GM18858 (cell line): ENCODE measurements around the gene UVSSA.
"Not testable (repeated sequence)": the region's sequence is repeated elsewhere in the genome, so short reads cannot be mapped to it uniquely, and the experiment has no call there.

ENCODE experiments used
- ATAC-seq: cut with Tn5 transposase; IDR thresholded peaks from one replicate; pipeline ENCODE4 v1.9.1; 2021; ENCODE audit not compliant: unreplicated experiment

UVSSA gene

DNA sequence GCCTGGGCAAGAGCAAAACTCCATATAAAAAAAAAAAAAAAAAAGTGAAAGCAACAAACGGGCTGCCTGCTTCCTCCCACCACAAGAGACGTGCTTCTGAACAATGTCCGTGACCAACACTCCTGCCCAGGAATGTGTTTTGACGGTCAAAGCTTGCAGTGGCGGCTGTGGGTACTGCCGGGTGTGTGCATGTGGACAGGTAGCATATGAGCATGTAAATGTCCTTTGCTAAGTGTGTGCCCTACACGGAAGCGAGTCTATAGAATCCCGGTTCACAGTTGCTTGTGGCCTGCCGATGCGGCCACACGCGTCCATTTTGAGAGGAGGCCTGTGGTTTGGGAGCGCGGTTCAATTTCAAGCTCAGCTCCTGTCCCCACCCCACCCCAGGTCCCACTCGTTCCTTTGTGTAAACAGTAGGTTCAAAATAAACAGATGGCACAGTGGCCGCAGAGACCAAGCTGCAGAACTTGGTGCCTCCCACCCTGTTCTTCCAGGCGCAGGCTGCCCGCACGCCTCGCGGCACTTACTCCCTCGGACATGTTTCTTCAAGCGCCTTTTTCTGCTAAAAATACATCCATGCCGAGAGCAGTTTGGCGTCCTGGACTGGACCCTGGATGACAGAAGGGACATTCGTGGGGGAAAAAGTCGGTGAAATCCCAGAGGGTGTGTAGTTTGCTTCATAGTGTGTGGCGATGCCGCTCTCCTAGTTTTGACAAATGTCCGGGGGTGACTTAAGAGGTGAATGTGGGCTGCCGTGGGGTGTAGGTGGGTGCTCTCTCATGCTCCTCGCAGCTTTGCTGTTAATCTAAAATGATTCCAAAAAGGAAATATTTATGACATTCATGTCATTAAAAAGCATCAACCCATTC lies 70.7 kb downstream of the UVSSA start:
- no peak for ATAC-seq

DNA sequence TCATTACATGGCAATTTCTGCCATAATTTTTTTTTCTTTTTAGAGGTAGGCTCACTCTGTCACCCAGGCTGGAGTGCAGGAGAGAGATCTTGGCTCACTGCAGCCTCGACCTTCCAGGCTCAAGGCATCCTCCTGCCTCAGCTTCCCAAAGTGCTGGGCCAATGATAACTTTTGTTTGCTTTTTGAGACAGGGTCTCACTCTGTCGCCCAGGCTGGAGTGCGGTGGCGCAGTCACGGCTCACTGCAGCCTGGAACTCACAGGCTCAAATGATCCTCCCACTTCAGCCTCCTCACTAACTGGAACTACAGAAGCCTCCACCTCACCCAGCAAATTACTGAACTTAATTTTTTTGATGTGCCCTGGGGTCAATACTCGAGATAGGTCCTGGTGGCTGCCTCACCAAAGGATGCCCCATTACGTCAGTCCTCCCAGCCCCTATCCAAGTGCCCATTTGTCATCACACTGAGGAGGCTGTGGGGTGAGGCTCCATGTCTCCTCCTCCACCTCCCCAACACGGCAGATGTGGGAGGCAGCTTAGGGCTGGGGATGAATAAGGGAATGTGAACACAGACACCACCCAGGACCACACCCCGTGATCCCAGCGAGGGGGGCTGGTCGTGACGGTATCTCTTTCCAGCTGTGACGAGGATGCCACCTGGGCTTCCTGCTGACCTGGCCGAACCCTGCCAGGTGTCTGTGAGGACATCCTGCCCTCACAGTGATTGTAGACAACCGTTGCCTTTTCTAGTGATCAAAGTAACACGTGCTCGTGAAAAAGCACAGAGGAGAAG lies 71.7 kb downstream of the UVSSA start:
- ATAC-seq = no peak

DNA sequence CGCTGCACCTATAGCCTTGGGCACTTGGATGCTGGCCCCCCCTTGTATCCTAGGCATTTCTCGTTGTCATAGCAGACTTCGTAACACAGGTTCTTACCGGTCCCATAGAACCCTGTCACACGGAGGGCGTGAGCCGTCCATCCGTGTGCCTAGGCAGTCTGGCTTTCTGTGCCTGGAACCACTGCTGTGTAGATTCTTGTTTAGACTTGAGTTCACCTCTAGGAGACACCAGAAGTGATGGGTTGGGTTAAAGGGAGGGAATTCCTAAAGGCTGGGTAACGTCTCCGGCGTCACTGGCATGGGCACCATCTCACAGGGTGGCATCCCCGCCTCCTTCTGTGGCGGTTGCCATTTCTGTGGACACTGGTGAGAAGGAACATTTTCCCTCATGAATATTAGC lies 72.7 kb downstream of the UVSSA start:
- ATAC-seq = no peak

DNA sequence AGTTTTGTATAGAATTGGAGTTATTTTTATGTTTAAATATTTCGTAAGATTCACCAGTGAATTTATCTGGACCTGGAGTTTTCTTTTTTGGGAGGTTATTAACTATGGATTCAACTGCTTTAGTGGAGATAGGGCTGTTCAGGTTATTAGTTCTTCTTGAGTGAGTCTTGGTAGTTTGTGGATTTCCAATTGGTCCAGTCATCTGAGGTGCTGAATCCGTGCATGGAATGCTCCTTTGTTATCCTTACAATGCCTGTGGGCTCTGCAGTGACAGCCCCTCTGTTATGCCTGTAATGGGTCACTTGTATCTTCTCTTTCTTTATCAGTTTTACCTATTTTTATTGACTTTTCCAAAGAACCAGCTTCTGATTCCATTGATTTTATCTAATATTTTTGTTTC lies 74.6 kb downstream of the UVSSA start:
- ATAC-seq = no peak

DNA sequence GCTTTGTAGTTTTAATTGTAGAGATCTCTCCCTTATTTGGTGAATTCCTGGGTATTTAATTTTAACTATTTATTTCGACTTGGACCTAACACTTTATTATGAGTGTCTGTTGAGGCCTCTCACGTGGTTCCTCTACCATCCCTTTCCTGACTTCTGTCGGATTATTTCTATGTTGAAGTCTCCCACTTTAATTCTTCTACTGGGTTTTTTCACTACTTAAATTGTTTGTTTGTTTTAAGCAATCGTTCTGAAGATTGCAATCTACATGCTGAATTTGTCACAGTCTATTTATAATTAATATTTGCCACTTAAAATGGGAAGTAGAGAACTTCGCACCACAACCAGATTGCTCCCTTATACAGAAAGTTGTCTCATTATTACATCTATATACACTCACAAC lies 80.0 kb downstream of the UVSSA start:
- no peak for ATAC-seq

DNA sequence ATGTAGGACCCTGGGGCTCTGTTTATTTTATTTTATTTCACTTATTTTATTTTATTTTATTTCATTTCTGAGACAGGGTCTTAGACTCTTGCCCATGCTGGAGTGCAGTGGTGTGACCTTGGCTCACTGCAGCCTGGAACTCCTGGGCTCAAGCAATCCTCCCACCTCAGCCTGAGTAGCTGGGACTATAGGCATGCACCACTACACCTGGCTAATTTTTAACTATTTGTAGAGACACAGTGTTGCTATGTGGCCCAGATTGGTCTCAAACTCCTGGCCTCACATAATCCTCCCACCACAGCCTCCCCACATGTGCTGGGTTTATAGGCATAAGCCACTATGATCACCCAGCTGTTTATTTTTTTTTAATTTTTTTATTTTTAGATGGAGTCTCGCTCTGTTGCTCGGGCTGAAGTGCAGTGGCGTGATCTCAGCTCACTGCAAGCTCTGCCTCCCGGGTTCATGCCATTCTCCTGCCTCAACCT lies 96.7 kb downstream of the UVSSA start:
- ATAC-seq = not testable (repeated sequence)
